NT2/D1 (cell line): ENCODE data around the gene DAB2IP.
A peak's percentile ranks its signal among the peaks of the same experiment; 100 is the strongest.

Experiments used
- DNase-seq: peaks from one replicate; pipeline ENCODE4 v3.0.0-alpha.2; 2011; ENCODE audit warnings: low read depth, low spot score
- H3K27me3 ChIP-seq: 2 replicates; pipeline ENCODE4 v1.6.0; 2011; ENCODE audit warnings: mild to moderate bottlenecking; ENCODE audit not compliant: insufficient read length, insufficient read depth
- H3K36me3 ChIP-seq: 2 replicates; pipeline ENCODE4 v1.6.1; 2011; ENCODE audit warnings: mild to moderate bottlenecking, low read length, mixed read lengths; ENCODE audit not compliant: insufficient read depth, insufficient read length
- H3K4me1 ChIP-seq: 2 replicates; pipeline ENCODE4 v1.5.1; 2011; ENCODE audit not compliant: insufficient read depth, insufficient read length
- H3K4me3 ChIP-seq: 2 replicates; pipeline ENCODE4 v1.5.1; 2011; ENCODE audit warnings: low read depth; ENCODE audit not compliant: insufficient read length
- H3K9ac ChIP-seq: 2 replicates; pipeline ENCODE4 v1.6.0; 2011; ENCODE audit warnings: low read depth; ENCODE audit not compliant: insufficient read length
- H3K9me3 ChIP-seq: 2 replicates; pipeline ENCODE4 v1.5.1; 2011; ENCODE audit warnings: mild to moderate bottlenecking, low read length; ENCODE audit not compliant: insufficient read depth
- SUZ12 ChIP-seq: IDR thresholded peaks from 2 replicates; pipeline ENCODE4 v1.6.1; 2011; ENCODE audit not compliant: insufficient read length, insufficient read depth; ENCODE audit errors: extremely low read depth
- YY1 ChIP-seq: IDR thresholded peaks from 2 replicates; pipeline ENCODE4 v1.6.1; 2011; ENCODE audit not compliant: insufficient read length, insufficient read depth
- ZNF274 ChIP-seq: IDR thresholded peaks from 2 replicates; pipeline ENCODE4 v1.6.1; 2011; ENCODE audit warnings: mild to moderate bottlenecking, low read depth, low read length

Gene DAB2IP

DNA sequence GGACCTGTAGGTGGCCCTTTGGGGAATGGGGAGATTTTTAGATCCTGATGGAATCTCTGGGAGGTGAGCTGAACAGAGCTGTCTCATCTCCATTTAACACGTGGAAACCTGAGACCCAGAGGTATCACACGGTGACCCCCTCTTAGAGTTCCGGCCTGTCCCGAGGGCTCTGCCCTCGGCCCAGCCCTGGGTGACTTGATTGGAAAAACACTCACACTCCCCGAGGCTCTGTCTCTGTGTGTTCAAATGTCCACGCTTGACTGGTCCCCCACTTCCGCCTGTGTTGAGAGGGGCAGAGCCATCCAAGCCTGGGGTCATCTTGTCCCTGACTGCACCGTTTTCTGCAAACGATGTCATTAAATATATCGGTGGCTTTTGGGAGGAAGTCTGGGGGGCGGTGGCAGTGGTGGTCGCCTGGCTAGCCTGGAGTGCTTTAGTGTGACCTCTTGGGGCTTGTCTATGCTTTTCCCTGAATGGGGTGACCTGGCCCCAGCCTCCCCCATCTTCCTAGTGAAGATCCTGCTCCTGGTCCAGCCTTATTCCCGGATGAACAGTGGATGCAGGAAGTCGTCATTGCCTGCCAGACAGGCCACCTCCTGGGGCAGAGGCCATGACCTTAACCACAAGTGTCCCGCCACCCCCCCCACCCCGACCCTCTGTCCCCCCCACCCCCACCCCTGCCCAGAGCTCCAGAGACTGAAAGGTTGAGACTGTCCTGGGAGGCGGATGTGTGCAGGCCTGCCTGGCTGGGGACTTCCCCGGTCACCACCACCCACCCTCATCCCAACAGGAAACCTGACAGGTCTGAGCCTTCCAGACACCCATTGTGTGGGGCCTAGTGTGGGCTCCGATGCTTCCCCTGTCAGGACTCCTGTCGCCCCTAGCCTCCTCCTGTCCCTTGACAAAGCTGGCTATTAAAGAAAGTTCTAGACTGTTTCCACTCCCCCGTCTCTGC, 5.3 kb upstream of the DAB2IP start:
- Histone ChIP-seq H3K27me3 (no peaks in the 10 kb centered on the region), H3K4me1 (peaks cover 26% of the 10 kb centered on the region), H3K36me3 (no peaks in the 10 kb centered on the region), H3K4me3 (no peak overlapping the region), H3K9me3 (no peaks in the 10 kb centered on the region), H3K9ac (no peak overlapping the region)
- no peak for DNase-seq
- TF ChIP-seq ZNF274: no peak
- TF ChIP-seq YY1: no peak
- no peak for TF ChIP-seq SUZ12

DNA sequence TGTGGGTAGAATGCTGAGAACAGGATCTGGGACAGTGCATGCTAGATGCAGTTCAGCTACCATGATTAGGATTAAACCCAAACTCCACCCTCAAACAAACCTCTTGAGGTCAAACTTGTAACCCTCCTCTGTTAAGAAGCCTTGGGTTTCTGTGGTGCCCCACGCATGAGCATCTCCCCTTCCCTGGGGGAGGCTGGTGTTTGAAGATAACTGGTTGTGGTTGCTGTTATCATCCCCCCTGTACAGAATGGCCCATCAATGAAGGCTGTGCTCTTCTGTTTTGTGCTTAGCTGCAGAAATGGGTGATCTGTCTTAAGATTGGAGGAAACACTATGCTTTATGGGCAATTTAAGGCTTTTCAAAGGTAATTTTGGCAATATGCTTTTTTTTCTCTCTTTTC, 4.4 kb upstream of the DAB2IP start:
- Histone ChIP-seq H3K9me3 (no peaks in the 10 kb centered on the region), H3K27me3 (no peaks in the 10 kb centered on the region), H3K36me3 (no peaks in the 10 kb centered on the region), H3K4me1 (peaks cover 26% of the 10 kb centered on the region), H3K9ac (no peak overlapping the region), H3K4me3 (no peak overlapping the region)
- TF ChIP-seq YY1 (no peak), ZNF274 (no peak), SUZ12 (no peak)
- no peak for DNase-seq

DNA sequence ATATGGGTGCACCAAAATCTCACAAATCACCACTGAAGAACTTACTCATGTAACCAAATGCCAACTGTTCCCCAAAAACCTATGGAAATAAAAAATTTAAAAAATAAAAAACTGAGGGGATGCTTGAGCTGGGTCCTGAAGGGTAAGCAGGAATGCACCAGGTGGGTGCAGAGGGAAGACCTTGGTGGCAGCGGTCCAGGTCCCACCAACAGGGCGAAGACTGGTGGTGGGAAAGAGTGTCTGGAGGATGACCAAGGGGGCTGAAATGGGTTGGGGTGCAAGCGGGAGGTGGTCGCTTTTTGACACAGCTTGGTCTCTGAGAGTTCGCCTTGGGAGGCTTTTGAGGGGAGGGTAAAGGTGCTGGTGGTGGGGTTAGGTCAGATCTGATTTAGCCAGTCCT, 3.3 kb upstream of the DAB2IP start:
- Histone ChIP-seq H3K4me3 (no peak overlapping the region), H3K36me3 (no peaks in the 10 kb centered on the region), H3K9me3 (no peaks in the 10 kb centered on the region), H3K27me3 (no peaks in the 10 kb centered on the region), H3K4me1 (peaks cover 25% of the 10 kb centered on the region), H3K9ac (no peak overlapping the region)
- no peak for TF ChIP-seq YY1
- TF ChIP-seq ZNF274: no peak
- no peak for TF ChIP-seq SUZ12
- DNase-seq: no peak

DNA sequence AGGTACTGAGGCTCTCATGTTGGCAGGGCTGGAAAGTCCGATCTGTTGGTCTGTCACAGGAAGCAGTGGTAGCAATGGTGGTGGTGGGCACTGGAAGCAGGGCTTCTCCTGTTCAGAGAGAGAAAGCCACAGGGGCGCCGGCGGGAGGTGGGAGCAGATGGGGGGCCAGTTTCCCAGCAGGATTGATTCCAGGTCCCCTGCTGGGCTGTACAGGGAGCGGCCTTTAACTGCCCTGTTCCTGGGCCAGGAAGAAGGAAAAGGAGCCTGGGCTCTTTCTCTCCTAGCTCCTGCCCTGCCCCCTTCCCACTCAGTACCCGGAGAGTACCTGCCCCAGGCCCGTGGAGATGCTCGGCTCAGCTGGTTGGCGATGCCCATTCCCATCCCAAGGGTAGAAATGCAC, 2.6 kb upstream of the DAB2IP start:
- Histone ChIP-seq H3K36me3 (peaks cover 5% of the 10 kb centered on the region), H3K9ac (peak overlapping the region; percentile 71), H3K4me1 (peaks cover 31% of the 10 kb centered on the region), H3K4me3 (no peak overlapping the region), H3K9me3 (no peaks in the 10 kb centered on the region), H3K27me3 (no peaks in the 10 kb centered on the region)
- TF ChIP-seq ZNF274 (no peak), YY1 (no peak), SUZ12 (no peak)
- DNase-seq: no peak

DNA sequence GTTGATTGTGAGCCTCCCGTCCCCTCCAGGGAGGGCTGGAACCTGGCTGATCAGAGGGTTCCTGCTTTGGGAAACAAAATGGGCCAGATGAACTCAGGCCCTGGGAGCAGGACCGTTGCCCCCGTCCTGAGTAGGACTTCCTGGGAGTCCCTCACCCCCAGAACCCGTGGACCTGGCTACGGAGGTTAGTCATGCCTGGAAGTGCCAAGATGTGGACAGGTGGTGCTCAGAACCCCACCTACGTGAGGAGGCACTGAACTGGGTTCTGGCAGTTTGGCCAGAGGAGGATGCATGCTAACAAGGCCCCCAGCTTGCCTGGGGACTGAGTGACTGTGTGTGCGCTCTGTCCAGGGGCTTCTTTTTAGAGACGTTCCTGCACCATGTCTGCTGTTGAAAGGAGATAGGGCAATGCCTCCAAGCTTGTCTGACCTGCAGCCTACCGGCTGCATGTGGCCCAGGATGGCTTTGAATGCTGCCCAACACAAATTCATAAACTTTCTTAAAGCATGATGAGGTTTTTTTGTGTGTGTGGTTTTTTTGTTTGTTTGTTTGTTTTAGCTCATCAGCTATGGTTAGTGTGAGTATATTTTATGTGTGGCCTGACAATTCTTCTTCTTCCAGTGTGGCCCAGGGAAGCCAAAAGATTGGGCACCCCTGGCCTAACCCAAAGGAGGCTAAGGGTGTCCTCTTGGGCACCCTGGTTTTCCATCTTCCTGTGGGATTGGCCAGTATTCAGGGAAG, 1.8 kb upstream of the DAB2IP start:
- no peak for TF ChIP-seq SUZ12
- no peak for TF ChIP-seq YY1
- TF ChIP-seq ZNF274: no peak
- Histone ChIP-seq H3K36me3 (peaks cover 8% of the 10 kb centered on the region), H3K4me3 (no peak overlapping the region), H3K9ac (peak overlapping the region; percentile 71), H3K27me3 (no peaks in the 10 kb centered on the region), H3K4me1 (peaks cover 37% of the 10 kb centered on the region), H3K9me3 (no peaks in the 10 kb centered on the region)
- no peak for DNase-seq

DNA sequence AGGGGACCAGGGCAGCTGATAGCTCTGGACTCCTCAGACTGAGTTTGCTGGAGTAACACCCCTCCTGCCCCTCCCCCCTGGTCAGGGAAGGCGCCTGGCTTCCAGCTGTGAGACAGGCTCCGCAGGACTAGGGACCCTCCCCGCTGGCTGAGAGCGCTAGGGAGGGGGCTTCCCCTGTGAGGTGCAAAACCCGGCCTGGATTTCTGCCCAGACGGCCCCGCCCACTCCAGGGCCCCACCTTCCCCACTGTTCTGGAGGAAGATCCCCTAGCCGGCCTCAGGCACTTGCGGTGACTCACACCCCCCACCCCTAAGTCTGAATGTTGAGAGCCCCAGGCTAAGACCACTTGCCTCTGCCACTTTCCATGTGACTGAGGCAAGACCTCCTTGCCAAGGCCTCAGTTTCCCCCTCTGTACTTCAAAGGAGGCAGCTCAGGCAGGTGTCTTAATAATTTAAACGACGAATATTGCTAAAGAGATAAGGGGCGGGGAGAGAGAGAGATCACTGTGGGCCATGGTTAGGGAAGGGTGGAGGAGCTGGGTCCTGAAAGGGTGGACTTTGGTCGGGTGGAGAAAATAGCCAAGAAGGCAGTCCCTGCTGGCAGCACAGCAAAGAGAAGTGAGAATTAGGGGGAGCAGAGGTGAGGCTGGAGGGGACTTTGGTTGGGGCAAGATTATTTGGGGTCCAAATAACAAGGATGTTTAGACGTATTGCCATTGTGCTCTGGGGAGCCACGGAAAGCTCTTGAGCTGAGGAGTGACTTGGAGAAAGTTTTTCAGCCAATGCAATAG, 1.0 kb upstream of the DAB2IP start:
- Histone ChIP-seq H3K4me1 (peaks cover 35% of the 10 kb centered on the region), H3K27me3 (no peaks in the 10 kb centered on the region), H3K4me3 (no peak overlapping the region), H3K9ac (peak overlapping the region; percentile 71), H3K36me3 (peaks cover 15% of the 10 kb centered on the region), H3K9me3 (no peaks in the 10 kb centered on the region)
- TF ChIP-seq SUZ12 (no peak), ZNF274 (no peak), YY1 (no peak)
- DNase-seq: peak; percentile 54
